Endothelial cell of umbilical vein (primary cell): ENCODE measurements around the gene MYO1H. TPM values are rescaled to one million over a fixed set of nuclear protein-coding genes. Genes with fewer than 3 reads are reported as not detected.
A peak's percentile ranks its signal among the peaks of the same experiment; 100 is the strongest.
"Not testable (repeated sequence)": the region's sequence is repeated elsewhere in the genome, so short reads cannot be mapped to it uniquely, and the experiment has no call there.

ENCODE experiments used
- BruUV-seq: library from RNA; stranded (reverse); fragments of 400-500 nt; replicated peaks from 2 replicates; lab custom pipeline; 2021; lab: Mats Ljungman, UMichigan
- CTCF ChIA-PET: fragments of 300-600, 350-600 bp; sonication (Branson Sonifier 250); formaldehyde crosslinking; loops from one replicate; lab custom pipeline; 2021; ENCODE audit warnings: antibody characterized with exemption, inconsistent platforms; lab: Charles Lee
- POLR2A ChIA-PET: fragments of 300-600, 350-600 bp; sonication (Branson Sonifier 250); formaldehyde crosslinking; loops from one replicate; lab custom pipeline; 2021; ENCODE audit warnings: antibody characterized with exemption, inconsistent platforms; lab: Charles Lee
- DNase-seq: peaks from one replicate; pipeline ENCODE4 v3.0.0-alpha.2; 2011; ENCODE audit warnings: low read depth, low spot score
- FAIRE-seq: peaks from 2 replicates; lab custom pipeline; 2011; peaks lifted over from hg19 to GRCh38; lab: Jason Lieb, UNC
- H2AFZ ChIP-seq: 2 replicates; pipeline ENCODE4 v1.6.0; 2012; ENCODE audit warnings: low read depth, low read length, control low read depth, inconsistent platforms
- H3K27ac ChIP-seq: 2 replicates; pipeline ENCODE4 v1.5.1; 2011; ENCODE audit warnings: low read depth, mild to moderate bottlenecking, control low read depth, low read length, moderate library complexity; ENCODE audit not compliant: insufficient read depth
- H3K27me3 ChIP-seq, 2 experiments: 2 replicates each; pipeline versions ENCODE4 v1.6.0 to v1.6.1; 2011; ENCODE audit warnings: low read length in 2 of 2, mixed read lengths in 1 of 2; ENCODE audit not compliant: control insufficient read depth in 2 of 2, insufficient read depth in 2 of 2
- H3K36me3 ChIP-seq, 2 experiments: 2 replicates in 1 of 2; 3 replicates in 1 of 2; pipeline ENCODE4 v1.5.1; 2011; ENCODE audit warnings: low read length in 2 of 2, mild to moderate bottlenecking in 1 of 2, moderate library complexity in 1 of 2; ENCODE audit not compliant: control insufficient read depth in 2 of 2, insufficient read depth in 2 of 2; ENCODE audit errors: extremely low read depth in 1 of 2
- H3K4me1 ChIP-seq: 3 replicates; pipeline ENCODE4 v1.5.1; 2011; ENCODE audit warnings: mild to moderate bottlenecking, low read length; ENCODE audit not compliant: control insufficient read depth, insufficient read depth; ENCODE audit errors: extremely low read depth
- H3K4me2 ChIP-seq: 2 replicates; pipeline ENCODE4 v1.6.1; 2011; ENCODE audit warnings: low read length, control low read depth, mixed read lengths; ENCODE audit not compliant: insufficient read depth
- H3K4me3 ChIP-seq, 3 experiments: fragments of 200-600 bp in 1 of 3; sonication (generic), shearing (Covaris generic) in 1 of 3; replicated peaks in 1 of 3; 2 replicates each; pipeline ENCODE4 v1.5.1; 2011 to 2016; ENCODE audit warnings: control low read depth in 3 of 3, low read length in 3 of 3, mild to moderate bottlenecking in 2 of 3, inconsistent platforms in 1 of 3, low read depth in 1 of 3, moderate library complexity in 1 of 3; ENCODE audit not compliant: insufficient read depth in 1 of 3
- H3K79me2 ChIP-seq: 2 replicates; pipeline ENCODE4 v1.6.0; 2012; ENCODE audit warnings: low read length, inconsistent platforms; ENCODE audit not compliant: control insufficient read depth, insufficient read depth
- H3K9ac ChIP-seq: replicated peaks from 2 replicates; pipeline ENCODE3; 2011; ENCODE audit warnings: low read length, control low read depth; ENCODE audit not compliant: insufficient read depth; ENCODE audit errors: extremely low read depth
- H3K9me1 ChIP-seq: replicated peaks from 3 replicates; pipeline ENCODE4 v1.6.0; 2011; ENCODE audit warnings: mild to moderate bottlenecking, low read length; ENCODE audit not compliant: control insufficient read depth, insufficient read depth; ENCODE audit errors: extremely low read depth
- H3K9me3 ChIP-seq: replicated peaks from 2 replicates; pipeline ENCODE4 v1.5.1; 2012; ENCODE audit warnings: low read length, inconsistent platforms; ENCODE audit not compliant: control insufficient read depth, insufficient read depth
- H4K20me1 ChIP-seq: replicated peaks from 2 replicates; pipeline ENCODE3; 2011; ENCODE audit warnings: mild to moderate bottlenecking, low read length; ENCODE audit not compliant: control insufficient read depth, insufficient read depth; ENCODE audit errors: extremely low read depth
- EZH2 ChIP-seq: IDR thresholded peaks from 2 replicates; pipeline ENCODE4 v1.6.1; 2012; ENCODE audit warnings: borderline replicate concordance, low read depth, mild to moderate bottlenecking, moderate library complexity, low read length, inconsistent platforms; ENCODE audit not compliant: severe bottlenecking
- FOS ChIP-seq: IDR thresholded peaks from 2 replicates; pipeline ENCODE4 v1.6.1; 2011; ENCODE audit warnings: mild to moderate bottlenecking, low read length, moderate library complexity, borderline replicate concordance; ENCODE audit not compliant: insufficient read depth
- MAX ChIP-seq: IDR thresholded peaks from 2 replicates; pipeline ENCODE4 v1.6.1; 2011; ENCODE audit not compliant: insufficient read depth, insufficient read length
- dilution Hi-C: fragments of 300-500 bp; cut with MboI; formaldehyde crosslinking; loops from one replicate; pipeline ENCODE4 v1.15.0; 2019; ENCODE audit warnings: low sequenced_read_pairs; ENCODE audit not compliant: extremely low pct_ligation_motif_present
- intact Hi-C: fragments of 100-400 bp; cut with micrococcal nuclease; formaldehyde crosslinking; loops from one replicate; pipeline ENCODE4 v1.10.0; 2022
- polyA plus RNA-seq, 4 experiments: library from polyadenylated mRNA; depleted of rRNA in 3 of 4; stranded (reverse) in 3 of 4; unstranded in 1 of 4; fragments of >200 nt; gene quantifications; 2 replicates each; pipeline versions ENCODE4 v1.2.1 to v1.2.3, GENCODE V29; 2011 to 2012; ENCODE audit warnings: missing spikeins in 1 of 4
- total RNA-seq: library from RNA; stranded (reverse); gene quantifications from 2 replicates; pipeline ENCODE4 v1.2.3, GENCODE V29; 2021

The MYO1H gene
- total and polyA plus RNA-seq, 2 donors (not counting 3 experiments of a cell fraction or from before 2014, with no cell fraction given): not detected

- Histone ChIP-seq H4K20me1 (no peaks in the 10 kb centered on the region), H3K9ac (no peak overlapping the region), H3K27me3 (peaks cover 52 to 69% of the 10 kb centered on the region in 2 experiments), H3K36me3 (no peaks in the 10 kb centered on the region), H2AFZ (peak overlapping the region; percentile 37), H3K79me2 (no peaks in the 10 kb centered on the region), H3K9me1 (no peaks in the 10 kb centered on the region), H3K27ac (no peak overlapping the region), H3K4me3 (peak overlapping the region in 1 of 3 experiments; percentile 12), H3K4me1 (peaks cover 2% of the 10 kb centered on the region), H3K4me2 (peak overlapping the region; percentile 30), H3K9me3 (no peaks in the 10 kb centered on the region)
- POLR2A ChIA-PET: no interaction called here
- no TSS peak for BruUV-seq
- FAIRE-seq: no peak
- no peak for DNase-seq
- CTCF ChIA-PET: interaction anchor here (1.5 kb wide), 1 partner anchor 84 kb away, joined by 4 read pairs; no protein-coding TSS in a partner anchor
- intact Hi-C loops: no loop called here
- TF ChIP-seq EZH2: peak; percentile 91
- TF ChIP-seq FOS: no peak
- dilution Hi-C loops: no loop called here
These were observed 38.1 kb upstream of the MYO1H start for GRCh38 chr12:109309381-109310246.

GRCh38 chr12:109310247-109311125 is 37.2 kb upstream of the MYO1H start:
- no peak for DNase-seq
- peak overlapping the region; percentile 30 for H3K4me2 ChIP-seq
- H3K27me3 ChIP-seq: peaks cover 50 to 66% of the 10 kb centered on the region in 2 experiments
- H3K9me1 ChIP-seq: no peaks in the 10 kb centered on the region
- H3K9ac ChIP-seq: no peak overlapping the region
- intact Hi-C loops (no loop called here), dilution Hi-C loops (no loop called here)
- H2AFZ ChIP-seq: no peak overlapping the region
- CTCF ChIA-PET: interaction anchor here (1.1 to 2.2 kb wide), 2 partner anchors 118 to 199 kb away, joined by 3 to 5 read pairs; no protein-coding TSS in a partner anchor
- no peaks in the 10 kb centered on the region for H4K20me1 ChIP-seq
- no TSS peak for BruUV-seq
- H3K27ac ChIP-seq: no peak overlapping the region
- POLR2A ChIA-PET: no interaction called here
- H3K9me3 ChIP-seq: no peaks in the 10 kb centered on the region
- H3K4me1 ChIP-seq: peaks cover 2% of the 10 kb centered on the region
- no peaks in the 10 kb centered on the region for H3K36me3 ChIP-seq
- TF ChIP-seq MAX (no peak), EZH2 (peak; percentile 99)
- FAIRE-seq: no peak
- no peak overlapping the region for H3K4me3 ChIP-seq
- H3K79me2 ChIP-seq: no peaks in the 10 kb centered on the region

GRCh38 chr12:109321294-109321693 is 26.4 kb upstream of the MYO1H start:
- H3K9me3 ChIP-seq, H2AFZ ChIP-seq, H4K20me1 ChIP-seq, DNase-seq, H3K36me3 ChIP-seq, H3K27ac ChIP-seq, H3K27me3 ChIP-seq, intact Hi-C loops, H3K4me2 ChIP-seq, H3K9ac ChIP-seq, dilution Hi-C loops, H3K9me1 ChIP-seq, FAIRE-seq, H3K79me2 ChIP-seq, H3K4me3 ChIP-seq, POLR2A ChIA-PET, BruUV-seq, H3K4me1 ChIP-seq: not testable (repeated sequence)
- CTCF ChIA-PET: interaction anchor here (1.0 to 1.3 kb wide), 3 partner anchors 11 to 64 kb away, joined by 3 to 5 read pairs (median 5); no protein-coding TSS in a partner anchor
